SK-N-SH treated with all-trans-retinoic acid at 6 μM for 48 hours (cell line): ENCODE results near the gene CREBBP.

Experiments
- ATAC-seq: fragments of 200-7000 bp; cut with Tn5 transposase; 3 replicates; pipeline ENCODE4 v1.9.1; 2020; ENCODE audit warnings: mild to moderate bottlenecking, moderate library complexity
- ARNTL ChIP-seq: fragments of 450-650 bp; formaldehyde crosslinking; IDR thresholded peaks from 2 replicates; pipeline ENCODE4 v1.5.0; 2020; ENCODE audit warnings: low read depth, mild to moderate bottlenecking, moderate library complexity, borderline replicate concordance
- CSDC2 ChIP-seq: fragments of 250-450 bp; sonication (Bioruptor Pico); IDR thresholded peaks from 2 replicates; pipeline ENCODE4 v1.5.0; 2020; ENCODE audit warnings: mild to moderate bottlenecking, moderate library complexity
- GLIS3 ChIP-seq: fragments of 250-450 bp; sonication (Bioruptor Pico); IDR thresholded peaks from 2 replicates; pipeline ENCODE4 v1.5.0; 2020; ENCODE audit warnings: mild to moderate bottlenecking, moderate library complexity
- ISL1 ChIP-seq: fragments of 250-450 bp; sonication (Bioruptor Pico); IDR thresholded peaks from 2 replicates; pipeline ENCODE4 v2.1.2; 2022; ENCODE audit warnings: mild to moderate bottlenecking, moderate library complexity
- PPARA ChIP-seq: fragments of 250-450 bp; sonication (Bioruptor Pico); IDR thresholded peaks from 2 replicates; pipeline ENCODE4 v1.5.0; 2020; ENCODE audit warnings: mild to moderate bottlenecking, borderline replicate concordance
- SNAI2 ChIP-seq: fragments of 250-450 bp; sonication (Bioruptor Pico); IDR thresholded peaks from 2 replicates; pipeline ENCODE4 v1.5.0; 2020; ENCODE audit warnings: mild to moderate bottlenecking, moderate library complexity
- TCF4 ChIP-seq: fragments of 250-450 bp; sonication (Bioruptor Pico); IDR thresholded peaks from 2 replicates; pipeline ENCODE4 v1.8.0; 2021; ENCODE audit warnings: mild to moderate bottlenecking, moderate library complexity, borderline replicate concordance
- TOX ChIP-seq: fragments of 250-450 bp; sonication (Bioruptor Pico); IDR thresholded peaks from 2 replicates; pipeline ENCODE4 v1.8.0; 2021; ENCODE audit warnings: mild to moderate bottlenecking, moderate library complexity, borderline replicate concordance
- ZC3H10 ChIP-seq: fragments of 250-450 bp; sonication (Bioruptor Pico); IDR thresholded peaks from 2 replicates; pipeline ENCODE4 v1.5.1; 2021; ENCODE audit warnings: mild to moderate bottlenecking, moderate library complexity
- ZFP3 ChIP-seq: fragments of 250-450 bp; sonication (Bioruptor Pico); IDR thresholded peaks from 2 replicates; pipeline ENCODE4 v1.5.0; 2020; ENCODE audit warnings: mild to moderate bottlenecking, moderate library complexity
- ZFP30 ChIP-seq: fragments of 450-650 bp; formaldehyde crosslinking; IDR thresholded peaks from 2 replicates; pipeline ENCODE4 v1.5.0; 2022; ENCODE audit warnings: mild to moderate bottlenecking, moderate library complexity
- ZNF565 ChIP-seq: fragments of 450-650 bp; formaldehyde crosslinking; conservative IDR thresholded peaks from 2 replicates; pipeline ENCODE4 v1.5.0; 2020; ENCODE audit warnings: low read depth, mild to moderate bottlenecking, moderate library complexity
- ZNF70 ChIP-seq: fragments of 450-650 bp; formaldehyde crosslinking; IDR thresholded peaks from 2 replicates; pipeline ENCODE4 v1.5.0; 2020; ENCODE audit warnings: mild to moderate bottlenecking, moderate library complexity
- ZNF8 ChIP-seq: fragments of 450-650 bp; formaldehyde crosslinking; IDR thresholded peaks from 2 replicates; pipeline ENCODE4 v1.5.0; 2020; ENCODE audit warnings: mild to moderate bottlenecking, moderate library complexity
- TF ChIP-seq, protein P1 (sequence below): fragments of 250-450 bp; sonication (Bioruptor Pico); IDR thresholded peaks from 2 replicates; pipeline ENCODE4 v1.5.1; 2021; ENCODE audit warnings: mild to moderate bottlenecking, moderate library complexity
- TF ChIP-seq, protein P2 (sequence below): fragments of 250-450 bp; sonication (Bioruptor Pico); IDR thresholded peaks from 2 replicates; pipeline ENCODE4 v1.5.1; 2020; ENCODE audit warnings: low read depth, mild to moderate bottlenecking, moderate library complexity
- TF ChIP-seq, protein P3 (sequence below): fragments of 250-450 bp; sonication (Bioruptor Pico); IDR thresholded peaks from 2 replicates; pipeline ENCODE4 v1.5.0; 2020; ENCODE audit warnings: mild to moderate bottlenecking, moderate library complexity
- TF ChIP-seq, protein P4 (sequence below): fragments of 250-450 bp; sonication (Bioruptor Pico); IDR thresholded peaks from 2 replicates; pipeline ENCODE4 v1.8.0; 2020; ENCODE audit warnings: mild to moderate bottlenecking, moderate library complexity, borderline replicate concordance

Gene CREBBP

DNA sequence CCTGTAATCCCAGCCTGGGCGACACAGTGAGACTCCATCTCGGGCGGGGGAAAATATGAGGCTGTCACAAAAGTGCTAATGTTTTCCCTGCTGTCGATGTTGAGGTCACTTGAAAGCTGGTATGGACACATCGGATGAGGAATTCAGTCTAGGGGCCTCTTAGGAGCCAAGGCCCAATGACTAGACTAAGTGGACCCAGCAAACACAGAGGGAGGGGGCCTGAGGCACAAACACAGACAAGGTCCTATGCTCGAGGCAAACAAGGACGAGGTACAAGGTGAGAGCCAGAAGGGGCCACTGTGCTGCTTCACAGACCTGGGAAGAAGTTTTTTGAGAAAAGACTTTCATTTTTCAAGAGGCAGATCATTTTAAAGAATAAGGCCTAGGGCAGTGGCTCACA is 178.4 kb downstream of the CREBBP start (continued):
- no peak for TF ChIP-seq GLIS3
- no peak for TF ChIP-seq ARNTL (CRISPR knock-in tag)
- TF ChIP-seq, all 23 proteins: peak for 0

DNA sequence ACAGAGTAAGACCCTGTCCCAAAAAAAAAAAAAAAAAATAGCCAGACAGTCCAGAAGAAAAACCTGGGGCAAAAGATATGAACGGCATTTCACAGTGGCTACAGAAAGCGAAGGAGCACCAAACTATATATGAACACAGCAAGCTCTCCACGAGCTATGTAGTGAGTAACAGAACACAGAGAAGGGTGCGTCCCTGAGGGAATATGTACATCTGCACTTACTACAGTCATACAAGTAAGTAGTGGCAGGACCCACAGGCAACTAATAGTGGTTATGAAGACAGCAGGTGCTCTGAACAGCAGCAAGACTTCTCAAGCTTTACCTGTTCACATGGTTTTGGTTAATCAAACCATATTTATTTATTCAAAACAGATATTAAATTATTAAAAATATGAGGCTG is 179.0 kb downstream of the CREBBP start:
- ATAC-seq = no peak
- TF ChIP-seq ZFP3 (CRISPR knock-in tag) = no peak
- TF ChIP-seq, protein P1, sequence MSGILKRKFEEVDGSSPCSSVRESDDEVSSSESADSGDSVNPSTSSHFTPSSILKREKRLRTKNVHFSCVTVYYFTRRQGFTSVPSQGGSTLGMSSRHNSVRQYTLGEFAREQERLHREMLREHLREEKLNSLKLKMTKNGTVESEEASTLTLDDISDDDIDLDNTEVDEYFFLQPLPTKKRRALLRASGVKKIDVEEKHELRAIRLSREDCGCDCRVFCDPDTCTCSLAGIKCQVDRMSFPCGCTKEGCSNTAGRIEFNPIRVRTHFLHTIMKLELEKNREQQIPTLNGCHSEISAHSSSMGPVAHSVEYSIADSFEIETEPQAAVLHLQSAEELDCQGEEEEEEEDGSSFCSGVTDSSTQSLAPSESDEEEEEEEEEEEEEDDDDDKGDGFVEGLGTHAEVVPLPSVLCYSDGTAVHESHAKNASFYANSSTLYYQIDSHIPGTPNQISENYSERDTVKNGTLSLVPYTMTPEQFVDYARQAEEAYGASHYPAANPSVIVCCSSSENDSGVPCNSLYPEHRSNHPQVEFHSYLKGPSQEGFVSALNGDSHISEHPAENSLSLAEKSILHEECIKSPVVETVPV (CRISPR knock-in tag) = no peak
- TF ChIP-seq, protein P2, sequence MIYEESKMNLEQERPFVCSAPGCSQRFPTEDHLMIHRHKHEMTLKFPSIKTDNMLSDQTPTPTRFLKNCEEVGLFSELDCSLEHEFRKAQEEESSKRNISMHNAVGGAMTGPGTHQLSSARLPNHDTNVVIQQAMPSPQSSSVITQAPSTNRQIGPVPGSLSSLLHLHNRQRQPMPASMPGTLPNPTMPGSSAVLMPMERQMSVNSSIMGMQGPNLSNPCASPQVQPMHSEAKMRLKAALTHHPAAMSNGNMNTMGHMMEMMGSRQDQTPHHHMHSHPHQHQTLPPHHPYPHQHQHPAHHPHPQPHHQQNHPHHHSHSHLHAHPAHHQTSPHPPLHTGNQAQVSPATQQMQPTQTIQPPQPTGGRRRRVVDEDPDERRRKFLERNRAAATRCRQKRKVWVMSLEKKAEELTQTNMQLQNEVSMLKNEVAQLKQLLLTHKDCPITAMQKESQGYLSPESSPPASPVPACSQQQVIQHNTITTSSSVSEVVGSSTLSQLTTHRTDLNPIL (CRISPR knock-in tag) = no peak
- TF ChIP-seq GLIS3 = no peak
- no peak for TF ChIP-seq ISL1
- TF ChIP-seq SNAI2 (CRISPR knock-in tag) = no peak

DNA sequence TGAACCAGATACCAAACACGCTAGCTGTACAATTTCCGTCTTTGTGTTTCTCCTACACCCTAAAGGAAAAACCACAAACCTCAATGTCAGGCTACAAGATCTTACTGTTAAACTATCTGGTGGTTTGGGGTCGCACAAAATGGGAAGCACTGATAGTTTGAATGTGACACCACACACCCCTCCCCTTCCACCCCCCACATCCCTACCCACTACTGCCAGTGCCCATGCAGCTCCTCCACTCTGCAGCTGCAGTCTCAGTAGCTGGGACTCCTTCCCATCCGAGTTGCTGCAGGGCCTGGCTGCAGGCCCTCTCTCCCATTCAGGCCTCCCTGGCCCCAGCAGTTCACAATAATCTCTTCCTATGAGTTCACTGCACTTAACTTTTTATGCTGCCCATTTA is 181.6 kb downstream of the CREBBP start:
- TF ChIP-seq SNAI2 (CRISPR knock-in tag) (no peak), ZC3H10 (CRISPR knock-in tag) (no peak), TOX (CRISPR knock-in tag) (no peak), GLIS3 (no peak), ARNTL (CRISPR knock-in tag) (no peak), CSDC2 (CRISPR knock-in tag) (no peak), ZNF565 (CRISPR knock-in tag) (no peak), TCF4 (CRISPR knock-in tag) (no peak)
- TF ChIP-seq, protein P3, sequence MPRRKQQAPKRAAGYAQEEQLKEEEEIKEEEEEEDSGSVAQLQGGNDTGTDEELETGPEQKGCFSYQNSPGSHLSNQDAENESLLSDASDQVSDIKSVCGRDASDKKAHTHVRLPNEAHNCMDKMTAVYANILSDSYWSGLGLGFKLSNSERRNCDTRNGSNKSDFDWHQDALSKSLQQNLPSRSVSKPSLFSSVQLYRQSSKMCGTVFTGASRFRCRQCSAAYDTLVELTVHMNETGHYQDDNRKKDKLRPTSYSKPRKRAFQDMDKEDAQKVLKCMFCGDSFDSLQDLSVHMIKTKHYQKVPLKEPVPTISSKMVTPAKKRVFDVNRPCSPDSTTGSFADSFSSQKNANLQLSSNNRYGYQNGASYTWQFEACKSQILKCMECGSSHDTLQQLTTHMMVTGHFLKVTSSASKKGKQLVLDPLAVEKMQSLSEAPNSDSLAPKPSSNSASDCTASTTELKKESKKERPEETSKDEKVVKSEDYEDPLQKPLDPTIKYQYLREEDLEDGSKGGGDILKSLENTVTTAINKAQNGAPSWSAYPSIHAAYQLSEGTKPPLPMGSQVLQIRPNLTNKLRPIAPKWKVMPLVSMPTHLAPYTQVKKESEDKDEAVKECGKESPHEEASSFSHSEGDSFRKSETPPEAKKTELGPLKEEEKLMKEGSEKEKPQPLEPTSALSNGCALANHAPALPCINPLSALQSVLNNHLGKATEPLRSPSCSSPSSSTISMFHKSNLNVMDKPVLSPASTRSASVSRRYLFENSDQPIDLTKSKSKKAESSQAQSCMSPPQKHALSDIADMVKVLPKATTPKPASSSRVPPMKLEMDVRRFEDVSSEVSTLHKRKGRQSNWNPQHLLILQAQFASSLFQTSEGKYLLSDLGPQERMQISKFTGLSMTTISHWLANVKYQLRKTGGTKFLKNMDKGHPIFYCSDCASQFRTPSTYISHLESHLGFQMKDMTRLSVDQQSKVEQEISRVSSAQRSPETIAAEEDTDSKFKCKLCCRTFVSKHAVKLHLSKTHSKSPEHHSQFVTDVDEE (CRISPR knock-in tag) = no peak
- no peak for ATAC-seq

DNA sequence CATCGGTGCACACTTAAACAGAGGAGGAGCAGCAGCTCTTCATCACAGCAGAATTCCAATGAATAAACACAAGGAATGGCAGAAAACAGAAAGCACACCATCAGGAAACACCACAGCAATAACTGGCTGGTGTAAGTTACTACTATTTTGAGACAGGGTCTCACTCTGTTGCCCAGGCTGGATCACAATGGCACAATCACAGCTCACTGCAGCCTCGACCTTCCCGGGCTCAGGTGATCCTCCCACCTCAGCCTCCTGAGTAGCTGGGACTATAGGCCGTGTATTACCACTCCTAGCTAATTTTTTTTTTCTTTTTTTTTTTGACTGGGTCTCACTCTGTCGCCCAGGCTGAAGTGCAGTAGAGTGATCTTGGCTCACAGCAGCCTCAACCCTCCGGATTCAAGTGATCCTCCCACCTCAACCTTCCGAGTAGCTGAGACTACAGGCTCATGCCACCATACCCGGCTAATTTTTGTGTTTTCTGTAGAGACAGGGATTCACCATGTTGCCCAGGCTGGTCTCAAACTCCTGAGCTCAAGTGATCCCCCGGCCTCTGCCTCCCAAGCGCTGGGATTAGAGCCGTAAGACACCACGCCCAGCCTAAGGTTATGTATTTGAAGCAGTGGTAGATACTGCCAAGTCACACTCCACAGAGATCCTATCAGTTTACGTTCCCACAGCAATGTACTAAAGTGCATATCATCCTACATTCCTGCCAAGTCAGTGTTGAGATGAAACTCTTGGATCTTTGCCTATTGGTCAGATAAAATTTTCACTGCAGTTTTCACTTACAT is 183.9 kb downstream of the CREBBP start:
- TF ChIP-seq ISL1 (peak; percentile 15; the same call in 1 of the 2 replicates), ZNF70 (no peak)
- peak; percentile 97 for ATAC-seq

DNA sequence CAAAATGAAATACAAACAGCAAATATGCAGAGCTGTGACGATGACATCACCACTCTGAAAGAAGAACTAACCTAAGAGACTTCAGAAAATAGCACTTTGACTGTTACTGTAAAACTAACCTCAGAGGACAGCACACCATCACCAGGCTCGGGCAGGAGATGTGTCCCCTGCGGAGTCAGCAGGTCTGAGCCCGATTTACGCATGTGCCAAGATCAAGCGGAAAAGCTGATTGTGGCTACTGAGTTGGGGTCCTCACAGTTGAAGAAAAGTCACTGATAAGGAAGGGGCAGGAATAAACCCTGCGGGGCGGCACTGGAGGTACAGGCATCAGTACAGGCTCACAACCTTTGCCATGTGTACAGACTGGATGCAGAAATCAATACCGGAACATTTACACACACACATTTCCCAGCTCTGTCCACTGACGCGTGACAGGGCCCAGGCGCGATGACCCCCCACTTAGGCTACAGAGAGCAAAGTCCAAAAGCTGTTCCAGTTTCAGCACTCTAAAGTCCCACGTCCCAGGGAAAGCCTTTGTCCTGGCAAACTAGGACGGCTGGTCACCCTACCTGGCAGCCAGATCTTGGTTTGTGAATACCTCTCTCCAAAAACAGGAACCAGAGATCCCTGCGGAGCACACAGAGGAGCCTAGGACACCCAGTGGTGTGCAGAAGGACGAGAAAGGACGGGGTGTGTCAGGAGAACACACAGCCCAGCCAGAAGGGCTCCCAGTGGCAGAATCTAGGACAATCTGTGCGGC is 184.7 kb downstream of the CREBBP start:
- TF ChIP-seq ZFP30 (no peak), ZNF70 (no peak), PPARA (CRISPR knock-in tag) (no peak), TOX (CRISPR knock-in tag) (no peak), ARNTL (CRISPR knock-in tag) (no peak), GLIS3 (no peak), ZC3H10 (CRISPR knock-in tag) (no peak), ISL1 (no peak), ZNF8 (CRISPR knock-in tag) (no peak)
- TF ChIP-seq, protein P4, sequence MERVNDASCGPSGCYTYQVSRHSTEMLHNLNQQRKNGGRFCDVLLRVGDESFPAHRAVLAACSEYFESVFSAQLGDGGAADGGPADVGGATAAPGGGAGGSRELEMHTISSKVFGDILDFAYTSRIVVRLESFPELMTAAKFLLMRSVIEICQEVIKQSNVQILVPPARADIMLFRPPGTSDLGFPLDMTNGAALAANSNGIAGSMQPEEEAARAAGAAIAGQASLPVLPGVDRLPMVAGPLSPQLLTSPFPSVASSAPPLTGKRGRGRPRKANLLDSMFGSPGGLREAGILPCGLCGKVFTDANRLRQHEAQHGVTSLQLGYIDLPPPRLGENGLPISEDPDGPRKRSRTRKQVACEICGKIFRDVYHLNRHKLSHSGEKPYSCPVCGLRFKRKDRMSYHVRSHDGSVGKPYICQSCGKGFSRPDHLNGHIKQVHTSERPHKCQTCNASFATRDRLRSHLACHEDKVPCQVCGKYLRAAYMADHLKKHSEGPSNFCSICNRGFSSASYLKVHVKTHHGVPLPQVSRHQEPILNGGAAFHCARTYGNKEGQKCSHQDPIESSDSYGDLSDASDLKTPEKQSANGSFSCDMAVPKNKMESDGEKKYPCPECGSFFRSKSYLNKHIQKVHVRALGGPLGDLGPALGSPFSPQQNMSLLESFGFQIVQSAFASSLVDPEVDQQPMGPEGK = no peak
- TF ChIP-seq, protein P1 (CRISPR knock-in tag) = no peak
- ATAC-seq = no peak
